ENCODE results near the gene PRKACB.
"Not testable (repeated sequence)": the region's sequence is repeated elsewhere in the genome, so short reads cannot be mapped to it uniquely, and the experiment has no call there.

The PRKACB gene

GRCh38 chr1:84269306-84269705 lies 125.2 kb downstream of the PRKACB start:
- DNase-seq (ENCODE audit: low read depth): no peak

- peak; percentile 15 for DNase-seq (ENCODE audit: low read depth)
Measured at GRCh38 chr1:84271441-84272151, 127.5 kb downstream of the PRKACB start.

GRCh38 chr1:84272401-84272800 lies 128.3 kb downstream of the PRKACB start:
- DNase-seq (ENCODE audit: low read depth): no peak

GRCh38 chr1:84277343-84278059 lies 133.4 kb downstream of the PRKACB start:
- no peak for DNase-seq (ENCODE audit: low read depth)

- DNase-seq (ENCODE audit: low read depth): no peak
Measured at GRCh38 chr1:84278905-84279304, 134.8 kb downstream of the PRKACB start.

- no peak for DNase-seq (ENCODE audit: low read depth)
Measured at GRCh38 chr1:84280912-84281311, 136.8 kb downstream of the PRKACB start.

GRCh38 chr1:84282780-84283333 lies 138.8 kb downstream of the PRKACB start:
- DNase-seq (ENCODE audit: low read depth): no peak

GRCh38 chr1:84283381-84283780 lies 139.3 kb downstream of the PRKACB start:
- no peak for DNase-seq (ENCODE audit: low read depth)

- no peak for DNase-seq (ENCODE audit: low read depth)
Measured at GRCh38 chr1:84286071-84286470, 142.0 kb downstream of the PRKACB start.

GRCh38 chr1:84287389-84287788 lies 143.3 kb downstream of the PRKACB start:
- DNase-seq (ENCODE audit: low read depth): not testable (repeated sequence)

Measured in fibroblast of gingiva (primary cell).